ENCODE data around the gene PLEKHG3.

- TF ChIP-seq, protein P1, sequence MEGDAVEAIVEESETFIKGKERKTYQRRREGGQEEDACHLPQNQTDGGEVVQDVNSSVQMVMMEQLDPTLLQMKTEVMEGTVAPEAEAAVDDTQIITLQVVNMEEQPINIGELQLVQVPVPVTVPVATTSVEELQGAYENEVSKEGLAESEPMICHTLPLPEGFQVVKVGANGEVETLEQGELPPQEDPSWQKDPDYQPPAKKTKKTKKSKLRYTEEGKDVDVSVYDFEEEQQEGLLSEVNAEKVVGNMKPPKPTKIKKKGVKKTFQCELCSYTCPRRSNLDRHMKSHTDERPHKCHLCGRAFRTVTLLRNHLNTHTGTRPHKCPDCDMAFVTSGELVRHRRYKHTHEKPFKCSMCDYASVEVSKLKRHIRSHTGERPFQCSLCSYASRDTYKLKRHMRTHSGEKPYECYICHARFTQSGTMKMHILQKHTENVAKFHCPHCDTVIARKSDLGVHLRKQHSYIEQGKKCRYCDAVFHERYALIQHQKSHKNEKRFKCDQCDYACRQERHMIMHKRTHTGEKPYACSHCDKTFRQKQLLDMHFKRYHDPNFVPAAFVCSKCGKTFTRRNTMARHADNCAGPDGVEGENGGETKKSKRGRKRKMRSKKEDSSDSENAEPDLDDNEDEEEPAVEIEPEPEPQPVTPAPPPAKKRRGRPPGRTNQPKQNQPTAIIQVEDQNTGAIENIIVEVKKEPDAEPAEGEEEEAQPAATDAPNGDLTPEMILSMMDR (conservative IDR thresholded peaks at IDR 0.05 in 1 of 2, IDR thresholded peaks at IDR 0.05 in 1 of 2; ENCODE audit: low read depth in 1 of 2, low read length in 2 of 2) = no peak
- TF ChIP-seq EZH2 (IDR thresholded peaks at IDR 0.05; ENCODE audit: low read length, missing control alignments) = no peak
Measured at GRCh38 chr14:64663174-64663573, 41.0 kb upstream of the PLEKHG3 start.

Data from fibroblast of lung (primary cell).